ENCODE data around the gene PTPRM. TPM values are rescaled to one million over a fixed set of nuclear protein-coding genes. Genes with fewer than 3 reads are reported as not detected.
"Not testable (repeated sequence)": the region's sequence is repeated elsewhere in the genome, so short reads cannot be mapped to it uniquely, and the experiment has no call there.

Gene PTPRM
- total and polyA plus RNA-seq, 2 of the 4 experiments (the other 2 are of a cell fraction), result 28.3 to 51.2 TPM

GRCh38 chr18:7736526-7736925 is 169.4 kb downstream of the PTPRM start:
- H2AK5ac ChIP-seq (ENCODE audit: low read depth, low read length); H4K20me1 ChIP-seq (ENCODE audit: insufficient read depth, low read length); H3K27ac ChIP-seq (ENCODE audit: insufficient read depth, low read length); H3K4ac ChIP-seq (ENCODE audit: low read depth, low read length); H3K27me3 ChIP-seq (ENCODE audit: control insufficient read depth, insufficient read depth, low read length); H3K4me3 ChIP-seq (ENCODE audit: insufficient read depth, low read depth, low read length); H3K4me2 ChIP-seq (ENCODE audit: low read depth, low read length); H3K18ac ChIP-seq (ENCODE audit: low read depth, low read length); H3K9ac ChIP-seq (ENCODE audit: low read depth, low read length); POLR2A ChIA-PET (ENCODE audit: unreplicated experiment); H2BK5ac ChIP-seq (ENCODE audit: low read depth, low read length, poor library complexity, severe bottlenecking); H3K36me3 ChIP-seq (ENCODE audit: control insufficient read depth, insufficient read depth, low read length); BruUV-seq (replicated peaks); in situ Hi-C loops (cut with MboI; ENCODE audit: low sequenced_read_pairs); H3K9me1 ChIP-seq (ENCODE audit: insufficient read depth, low read length); intact Hi-C loops (cut with micrococcal nuclease); H3K4me1 ChIP-seq (ENCODE audit: control insufficient read depth, insufficient read depth, low read length); H2AK9ac ChIP-seq (replicated peaks; ENCODE audit: low read depth, low read length, poor library complexity); H3K14ac ChIP-seq (replicated peaks; ENCODE audit: low read depth, low read length); DNase-seq; H2AFZ ChIP-seq (replicated peaks; ENCODE audit: low read length, poor library complexity); dilution Hi-C loops (cut with HindIII; ENCODE audit: low sequenced_read_pairs, unreplicated experiment); H4K91ac ChIP-seq (ENCODE audit: insufficient read depth, low read depth, low read length); ATAC-seq (ENCODE audit: low read depth); H2BK20ac ChIP-seq (ENCODE audit: low read depth, low read length); H3K56ac ChIP-seq (ENCODE audit: extremely low read depth, insufficient read depth, low read length); H2BK15ac ChIP-seq (ENCODE audit: low read depth, low read length); H4K8ac ChIP-seq (ENCODE audit: low read depth in 2 of 2, low read length in 2 of 2); H3K9me3 ChIP-seq (ENCODE audit: control insufficient read depth, insufficient read depth, low read length); H2BK120ac ChIP-seq (ENCODE audit: low read depth, low read length); H3K23ac ChIP-seq (ENCODE audit: low read depth, low read length); H4K5ac ChIP-seq (ENCODE audit: low read depth, low read length): not testable (repeated sequence)
- WGBS, 2 experiments (ENCODE audit: extremely low coverage in 2 of 2, insufficient read length in 1 of 2), result no CpG with 5 or more reads among the region's 6 CpGs
- H3K79me1 ChIP-seq (ENCODE audit: low read depth in 1 of 2, low read length in 2 of 2), result peaks cover 5 to 12% of the 10 kb centered on the region in 2 experiments; a peak in 3 of 4 replicates
- CTCF ChIA-PET, result interaction anchor here (1.5 kb wide), 1 partner anchor 653 kb away, joined by 3 read pairs; no protein-coding TSS in a partner anchor
